Epithelial cell of esophagus (primary cell): ENCODE results near the gene CHPF2.

Experiments used
- DNase-seq: peaks from one replicate; pipeline ENCODE4 v3.0.0; 2010; ENCODE audit warnings: low read depth
- H3K4me3 ChIP-seq: 2 replicates; pipeline ENCODE4 v1.5.1; 2011; ENCODE audit warnings: mild to moderate bottlenecking, low read length, control low read depth
- TF ChIP-seq, protein P1 (sequence below): IDR thresholded peaks from 2 replicates; pipeline ENCODE4 v1.5.1; 2011; ENCODE audit warnings: low read depth, mild to moderate bottlenecking, low read length, control low read depth, inconsistent platforms; ENCODE audit not compliant: insufficient read depth; ENCODE audit errors: missing control alignments

The CHPF2 gene

DNA sequence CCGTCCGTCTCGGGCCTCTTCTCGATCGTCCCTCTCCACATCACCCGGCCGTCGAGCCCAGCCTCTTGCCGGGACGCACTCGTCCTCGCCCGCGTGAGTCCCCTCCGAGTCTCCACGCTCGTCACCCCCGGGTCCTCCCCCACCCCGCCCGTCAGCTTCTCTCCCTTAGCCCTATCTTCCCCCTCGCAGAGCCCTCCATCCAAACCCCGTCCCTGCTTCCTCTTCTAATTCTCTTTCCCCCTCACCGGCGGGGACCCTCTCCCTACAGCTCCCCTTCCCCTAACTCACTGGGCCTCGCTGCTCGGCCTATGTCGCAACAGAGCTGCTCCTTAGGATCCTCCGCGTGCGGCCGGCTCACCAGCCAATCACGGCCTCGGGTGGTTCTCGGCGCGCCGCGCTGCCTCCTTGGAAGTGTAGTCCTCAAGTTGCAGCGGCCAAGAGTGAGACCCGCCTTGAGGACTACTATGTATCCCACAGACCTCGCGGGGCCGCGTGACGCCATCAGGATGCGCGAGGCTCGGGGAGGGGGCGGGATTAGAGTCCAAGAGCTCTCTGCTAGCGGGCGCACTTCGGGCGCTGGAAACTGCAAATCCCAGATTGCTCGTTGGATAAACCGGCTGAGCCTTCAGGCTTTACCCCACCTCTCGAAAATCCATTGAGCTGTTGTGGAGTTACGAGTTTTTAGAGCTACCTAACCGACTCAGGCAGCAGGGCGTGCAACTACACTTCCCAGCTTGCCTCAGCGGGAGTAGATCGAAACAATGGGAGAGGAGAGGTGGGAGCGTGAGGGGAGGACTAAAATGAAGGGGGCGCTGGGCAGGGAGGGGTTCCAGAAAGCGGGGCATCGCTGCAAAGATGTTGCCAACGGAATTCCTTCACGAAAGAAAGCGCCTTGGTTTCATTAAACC lies 5.2 kb upstream of the CHPF2 start, which contains the start of gene ABCF2:
ABCF2 (minus strand) TSS at position 331 of the 908 bp plus-strand sequence. CDS start 747 bp downstream, outside the sequence.
- H3K4me3 ChIP-seq: peak within 1 kb of the TSS; percentile 85
- TF ChIP-seq, protein P1, sequence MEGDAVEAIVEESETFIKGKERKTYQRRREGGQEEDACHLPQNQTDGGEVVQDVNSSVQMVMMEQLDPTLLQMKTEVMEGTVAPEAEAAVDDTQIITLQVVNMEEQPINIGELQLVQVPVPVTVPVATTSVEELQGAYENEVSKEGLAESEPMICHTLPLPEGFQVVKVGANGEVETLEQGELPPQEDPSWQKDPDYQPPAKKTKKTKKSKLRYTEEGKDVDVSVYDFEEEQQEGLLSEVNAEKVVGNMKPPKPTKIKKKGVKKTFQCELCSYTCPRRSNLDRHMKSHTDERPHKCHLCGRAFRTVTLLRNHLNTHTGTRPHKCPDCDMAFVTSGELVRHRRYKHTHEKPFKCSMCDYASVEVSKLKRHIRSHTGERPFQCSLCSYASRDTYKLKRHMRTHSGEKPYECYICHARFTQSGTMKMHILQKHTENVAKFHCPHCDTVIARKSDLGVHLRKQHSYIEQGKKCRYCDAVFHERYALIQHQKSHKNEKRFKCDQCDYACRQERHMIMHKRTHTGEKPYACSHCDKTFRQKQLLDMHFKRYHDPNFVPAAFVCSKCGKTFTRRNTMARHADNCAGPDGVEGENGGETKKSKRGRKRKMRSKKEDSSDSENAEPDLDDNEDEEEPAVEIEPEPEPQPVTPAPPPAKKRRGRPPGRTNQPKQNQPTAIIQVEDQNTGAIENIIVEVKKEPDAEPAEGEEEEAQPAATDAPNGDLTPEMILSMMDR: no peak
- peak; percentile 99 for DNase-seq

DNA sequence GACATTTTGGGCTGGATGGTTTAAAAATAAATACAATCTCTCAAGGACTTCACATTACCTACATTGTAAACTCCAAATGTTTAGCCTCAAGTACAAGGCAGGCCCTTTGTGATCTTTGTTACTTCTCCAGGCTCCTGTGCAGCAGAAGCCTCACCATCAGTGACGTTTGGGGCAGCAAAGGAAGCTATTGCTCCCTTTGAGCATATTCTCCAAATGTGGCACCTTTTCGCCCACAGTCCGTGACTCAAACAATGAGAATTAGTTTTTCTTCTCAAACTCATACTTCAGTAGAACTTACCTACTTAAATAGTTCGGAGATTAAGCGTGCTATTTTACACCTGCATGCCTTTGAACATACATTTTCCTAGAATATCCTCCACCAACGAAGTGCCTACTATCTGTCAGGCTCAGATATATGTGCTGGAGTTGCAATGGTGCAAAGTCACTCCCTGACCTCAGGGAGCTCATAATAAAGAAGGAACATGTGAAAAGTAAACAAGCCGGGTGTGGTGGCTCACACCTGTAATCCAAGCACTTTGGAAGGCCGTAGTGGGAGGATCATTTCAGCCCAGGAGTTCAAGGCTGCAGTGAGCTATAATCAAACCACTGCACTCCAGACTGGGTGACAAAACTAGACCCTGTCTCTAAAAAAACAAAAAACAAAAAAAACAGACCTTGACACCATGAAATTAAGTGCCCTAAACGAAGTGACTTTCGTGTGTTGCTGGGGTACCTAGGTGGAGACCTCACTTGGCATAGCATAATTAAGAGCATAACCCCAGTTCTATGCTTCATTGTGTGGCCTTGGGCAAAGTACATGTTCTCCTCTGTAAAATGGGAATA lies 4.0 kb upstream of the CHPF2 start:
- H3K4me3 ChIP-seq: peak overlapping the region; percentile 85
- TF ChIP-seq, protein P1: no peak
- DNase-seq: peak; percentile 26

DNA sequence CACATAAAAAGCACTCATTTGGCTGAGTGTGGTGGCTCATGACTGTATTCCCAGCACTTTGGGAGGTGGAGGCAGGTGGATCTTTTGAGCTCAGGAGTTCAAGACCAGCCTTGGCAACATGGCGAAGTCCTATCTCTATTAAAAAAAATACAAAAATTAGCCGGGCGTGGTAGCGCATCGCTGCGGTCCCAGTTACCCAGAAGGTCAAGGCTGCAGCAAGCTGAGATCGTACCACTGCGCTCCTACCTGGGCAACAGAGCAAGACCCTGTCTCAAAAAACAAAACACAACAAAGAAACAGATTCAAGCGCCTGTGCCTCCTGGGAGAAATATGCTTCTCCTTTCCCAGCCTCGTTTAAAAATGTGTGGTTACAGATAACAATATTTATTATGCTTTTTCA lies 3.0 kb upstream of the CHPF2 start:
- DNase-seq: no peak
- H3K4me3 ChIP-seq: no peak overlapping the region
- TF ChIP-seq, protein P1: no peak

DNA sequence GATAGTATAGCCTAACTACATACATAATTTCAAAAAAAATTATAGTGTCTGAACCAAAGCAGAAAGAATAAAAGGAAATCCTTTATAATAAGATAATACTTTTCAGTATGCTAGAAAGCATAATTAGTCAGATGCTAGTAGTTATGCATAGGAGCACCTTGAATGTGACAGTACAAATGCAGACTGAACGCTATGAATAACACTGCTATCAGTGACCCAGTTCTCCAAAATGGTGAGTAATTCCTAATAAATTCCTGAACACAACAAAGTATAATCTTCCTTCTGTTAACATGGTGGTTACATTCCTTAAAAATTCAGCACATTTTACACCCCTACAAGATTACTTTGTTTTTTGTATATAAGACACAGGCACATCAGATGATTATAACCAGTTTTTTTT lies 1.2 kb upstream of the CHPF2 start:
- no peak overlapping the region for H3K4me3 ChIP-seq
- TF ChIP-seq, protein P1: no peak
- no peak for DNase-seq

DNA sequence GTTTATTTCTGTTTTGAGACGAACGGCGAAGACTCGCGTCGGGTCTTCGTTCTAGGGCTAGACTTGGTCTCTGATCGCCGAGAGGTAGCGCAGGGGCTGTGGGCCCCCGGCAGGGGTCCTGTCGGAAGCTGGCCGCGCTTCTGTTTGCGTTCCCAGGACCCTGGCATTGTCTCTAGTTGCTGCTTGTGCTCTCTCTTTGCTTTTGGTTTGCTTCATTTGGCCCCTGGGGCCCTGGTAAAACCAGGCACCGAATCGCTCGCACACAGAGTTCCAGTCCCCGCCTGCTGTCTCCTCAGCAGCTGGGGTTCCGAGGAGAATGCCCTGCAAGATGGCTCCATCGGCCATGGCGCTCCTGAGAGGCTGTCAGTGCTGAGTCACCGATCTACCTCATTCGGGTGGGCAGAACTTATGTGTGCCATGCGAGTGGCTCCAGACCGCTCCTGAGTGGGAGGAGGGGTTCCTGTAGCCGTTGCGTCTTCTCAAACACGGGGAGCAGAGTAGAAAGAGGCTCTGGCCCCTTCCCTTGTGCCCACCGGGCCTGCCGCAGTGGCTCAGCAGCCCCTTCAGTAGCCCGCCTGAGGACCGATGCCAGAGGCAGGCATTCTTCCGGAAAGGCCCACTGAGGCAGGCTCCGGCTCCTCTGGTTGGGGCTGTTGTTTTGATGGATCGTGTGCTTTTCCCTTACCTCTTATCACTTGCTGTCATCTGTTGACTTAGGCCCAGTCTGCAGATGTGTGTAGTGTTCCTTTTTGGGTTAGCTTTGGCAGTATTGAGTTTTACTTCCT lies 826 bp downstream of the CHPF2 start:
- DNase-seq: peak; percentile 87
- peak overlapping the region; percentile 94 for H3K4me3 ChIP-seq
- TF ChIP-seq, protein P1: no peak

DNA sequence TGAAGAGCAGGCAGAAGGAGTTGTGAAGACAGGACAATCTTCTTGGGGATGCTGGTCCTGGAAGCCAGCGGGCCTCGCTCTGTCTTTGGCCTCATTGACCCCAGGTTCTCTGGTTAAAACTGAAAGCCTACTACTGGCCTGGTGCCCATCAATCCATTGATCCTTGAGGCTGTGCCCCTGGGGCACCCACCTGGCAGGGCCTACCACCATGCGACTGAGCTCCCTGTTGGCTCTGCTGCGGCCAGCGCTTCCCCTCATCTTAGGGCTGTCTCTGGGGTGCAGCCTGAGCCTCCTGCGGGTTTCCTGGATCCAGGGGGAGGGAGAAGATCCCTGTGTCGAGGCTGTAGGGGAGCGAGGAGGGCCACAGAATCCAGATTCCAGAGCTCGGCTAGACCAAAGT lies 1.5 kb downstream of the CHPF2 start:
- TF ChIP-seq, protein P1: no peak
- no peak for DNase-seq
- H3K4me3 ChIP-seq: peak overlapping the region; percentile 94
